Measurements from ENCODE around the gene SYNGR3. TPM values are rescaled to one million over a fixed set of nuclear protein-coding genes. Genes with fewer than 3 reads are reported as not detected.

Gene SYNGR3
- total and polyA plus RNA-seq, 2 donors (not counting 1 experiment from before 2014, with no cell fraction given), result 1.8 TPM

DNA sequence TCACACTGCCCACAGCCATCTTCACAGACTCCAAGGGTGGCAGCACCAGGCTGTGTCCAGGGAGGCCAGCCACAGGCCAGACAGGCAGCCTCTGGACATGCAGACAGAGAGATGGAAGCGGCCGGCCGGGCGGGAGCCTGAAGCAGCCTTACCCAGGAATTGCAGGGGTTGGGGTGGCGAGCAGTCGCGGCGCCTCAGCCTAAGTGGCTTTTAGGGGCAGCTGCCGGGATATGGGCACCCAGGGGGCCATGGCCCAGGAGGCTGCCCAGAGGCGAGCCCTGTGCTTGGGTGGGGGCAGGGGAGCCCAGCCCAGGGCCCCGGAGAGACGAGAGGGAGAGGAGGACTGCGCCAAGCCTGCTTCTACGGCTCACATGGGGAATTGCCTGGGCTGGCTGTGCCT, 35.5 kb downstream of the SYNGR3 start:
- no peak overlapping the region for H3K4me3 ChIP-seq (replicated peaks in 1 of 4; ENCODE audit: control extremely low read depth in 1 of 4, insufficient read depth in 1 of 4, low read depth in 3 of 4, low read length in 4 of 4)
- no peak overlapping the region for H3K9ac ChIP-seq (ENCODE audit: insufficient read depth, low read length)
- H3K27me3 ChIP-seq (ENCODE audit: control insufficient read depth, insufficient read depth, low read length), result peaks cover 4% of the 10 kb centered on the region
- H2AFZ ChIP-seq (ENCODE audit: low read length), result no peak overlapping the region
- H3K79me2 ChIP-seq (ENCODE audit: control insufficient read depth, insufficient read depth, low read length), result peaks cover 4% of the 10 kb centered on the region
- H3K4me2 ChIP-seq (ENCODE audit: extremely low read depth, insufficient read depth, low read length), result no peak overlapping the region
- peaks cover 2% of the 10 kb centered on the region for H3K36me3 ChIP-seq (ENCODE audit: control insufficient read depth, insufficient read depth, low read length)
- TF ChIP-seq, protein P1, sequence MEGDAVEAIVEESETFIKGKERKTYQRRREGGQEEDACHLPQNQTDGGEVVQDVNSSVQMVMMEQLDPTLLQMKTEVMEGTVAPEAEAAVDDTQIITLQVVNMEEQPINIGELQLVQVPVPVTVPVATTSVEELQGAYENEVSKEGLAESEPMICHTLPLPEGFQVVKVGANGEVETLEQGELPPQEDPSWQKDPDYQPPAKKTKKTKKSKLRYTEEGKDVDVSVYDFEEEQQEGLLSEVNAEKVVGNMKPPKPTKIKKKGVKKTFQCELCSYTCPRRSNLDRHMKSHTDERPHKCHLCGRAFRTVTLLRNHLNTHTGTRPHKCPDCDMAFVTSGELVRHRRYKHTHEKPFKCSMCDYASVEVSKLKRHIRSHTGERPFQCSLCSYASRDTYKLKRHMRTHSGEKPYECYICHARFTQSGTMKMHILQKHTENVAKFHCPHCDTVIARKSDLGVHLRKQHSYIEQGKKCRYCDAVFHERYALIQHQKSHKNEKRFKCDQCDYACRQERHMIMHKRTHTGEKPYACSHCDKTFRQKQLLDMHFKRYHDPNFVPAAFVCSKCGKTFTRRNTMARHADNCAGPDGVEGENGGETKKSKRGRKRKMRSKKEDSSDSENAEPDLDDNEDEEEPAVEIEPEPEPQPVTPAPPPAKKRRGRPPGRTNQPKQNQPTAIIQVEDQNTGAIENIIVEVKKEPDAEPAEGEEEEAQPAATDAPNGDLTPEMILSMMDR (conservative IDR thresholded peaks at IDR 0.05 in 1 of 2, IDR thresholded peaks at IDR 0.05 in 1 of 2; ENCODE audit: low read depth in 1 of 2, low read length in 2 of 2), result no peak
- no peak for TF ChIP-seq EZH2 (IDR thresholded peaks at IDR 0.05; ENCODE audit: low read length, missing control alignments)
- no peak for DNase-seq (ENCODE audit: low read depth in 2 of 2)
- H3K27ac ChIP-seq (ENCODE audit: insufficient read depth, low read length), result no peak overlapping the region
- no peaks in the 10 kb centered on the region for H3K9me3 ChIP-seq (ENCODE audit: control insufficient read depth, insufficient read depth, low read depth, low read length)
- peaks cover 23% of the 10 kb centered on the region for H3K4me1 ChIP-seq (ENCODE audit: control insufficient read depth, extremely low read depth, insufficient read depth, low read length)
- no peaks in the 10 kb centered on the region for H4K20me1 ChIP-seq (ENCODE audit: control insufficient read depth, extremely low read depth, insufficient read depth, low read length)

DNA sequence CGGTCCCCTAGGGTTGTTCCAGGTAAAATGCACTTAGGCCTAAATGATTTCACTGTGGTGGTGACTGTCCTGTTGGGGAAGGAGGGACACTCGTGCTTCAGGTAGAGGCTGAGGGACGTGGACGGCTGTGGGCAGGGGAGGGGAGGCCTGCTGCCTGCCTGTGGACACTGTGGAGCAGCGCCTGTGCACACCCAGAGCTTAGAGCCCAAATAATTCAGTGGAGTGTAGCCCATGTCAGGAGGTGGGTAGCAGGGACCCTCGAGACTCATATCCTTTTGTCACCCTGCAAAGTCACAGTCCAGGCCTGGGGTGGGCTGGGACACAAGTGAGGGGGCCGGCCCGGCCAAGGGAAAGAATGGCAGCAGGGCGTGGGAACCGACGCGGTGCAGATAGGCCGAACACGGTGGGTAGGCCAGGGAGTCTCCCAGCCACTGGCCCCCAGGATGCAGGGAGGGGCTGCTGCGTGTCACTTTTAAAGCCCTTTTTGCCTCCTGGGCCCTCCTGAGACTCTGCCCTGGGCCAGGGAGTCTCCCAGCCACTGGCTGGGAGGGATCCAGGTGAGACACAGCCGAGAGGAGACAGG, 36.2 kb downstream of the SYNGR3 start:
- Histone ChIP-seq H3K4me1 (ENCODE audit: control insufficient read depth, extremely low read depth, insufficient read depth, low read length) (peaks cover 23% of the 10 kb centered on the region), H3K4me2 (ENCODE audit: extremely low read depth, insufficient read depth, low read length) (no peak overlapping the region), H3K9ac (ENCODE audit: insufficient read depth, low read length) (no peak overlapping the region), H3K79me2 (ENCODE audit: control insufficient read depth, insufficient read depth, low read length) (peaks cover 4% of the 10 kb centered on the region), H3K9me3 (ENCODE audit: control insufficient read depth, insufficient read depth, low read depth, low read length) (no peaks in the 10 kb centered on the region), H3K27me3 (ENCODE audit: control insufficient read depth, insufficient read depth, low read length) (no peaks in the 10 kb centered on the region), H4K20me1 (ENCODE audit: control insufficient read depth, extremely low read depth, insufficient read depth, low read length) (no peaks in the 10 kb centered on the region), H2AFZ (ENCODE audit: low read length) (no peak overlapping the region), H3K4me3 (replicated peaks in 1 of 4; ENCODE audit: control extremely low read depth in 1 of 4, insufficient read depth in 1 of 4, low read depth in 3 of 4, low read length in 4 of 4) (peak overlapping the region in 2 of 4 experiments; percentile 14 to 49), H3K27ac (ENCODE audit: insufficient read depth, low read length) (no peak overlapping the region), H3K36me3 (ENCODE audit: control insufficient read depth, insufficient read depth, low read length) (peaks cover 2% of the 10 kb centered on the region)
- DNase-seq (ENCODE audit: low read depth in 2 of 2), result no peak
- TF ChIP-seq EZH2 (IDR thresholded peaks at IDR 0.05; ENCODE audit: low read length, missing control alignments), result no peak
- TF ChIP-seq, protein P1 (conservative IDR thresholded peaks at IDR 0.05 in 1 of 2, IDR thresholded peaks at IDR 0.05 in 1 of 2; ENCODE audit: low read depth in 1 of 2, low read length in 2 of 2), result no peak

- peak within 1 kb of the TSS; percentile 7 for H2AFZ ChIP-seq (ENCODE audit: low read length)
- H3K4me3 ChIP-seq (replicated peaks in 1 of 4; ENCODE audit: control extremely low read depth in 1 of 4, insufficient read depth in 1 of 4, low read depth in 3 of 4, low read length in 4 of 4), result peak within 1 kb of the TSS; percentile 56 to 82 (median 67)
- H3K4me1 ChIP-seq (ENCODE audit: control insufficient read depth, extremely low read depth, insufficient read depth, low read length), result peaks cover 23% of the 10 kb centered on the region
- no peaks in the 10 kb centered on the region for H3K27me3 ChIP-seq (ENCODE audit: control insufficient read depth, insufficient read depth, low read length)
- peaks cover 2% of the 10 kb centered on the region for H3K36me3 ChIP-seq (ENCODE audit: control insufficient read depth, insufficient read depth, low read length)
- peak within 1 kb of the TSS; percentile 53 for H3K9ac ChIP-seq (ENCODE audit: insufficient read depth, low read length)
- no peaks in the 10 kb centered on the region for H4K20me1 ChIP-seq (ENCODE audit: control insufficient read depth, extremely low read depth, insufficient read depth, low read length)
- H3K27ac ChIP-seq (ENCODE audit: insufficient read depth, low read length), result no peak within 1 kb of the TSS
- no peak for DNase-seq (ENCODE audit: low read depth in 2 of 2)
- H3K9me3 ChIP-seq (ENCODE audit: control insufficient read depth, insufficient read depth, low read depth, low read length), result no peaks in the 10 kb centered on the region
- H3K79me2 ChIP-seq (ENCODE audit: control insufficient read depth, insufficient read depth, low read length), result peaks cover 4% of the 10 kb centered on the region
- TF ChIP-seq, protein P1 (conservative IDR thresholded peaks at IDR 0.05 in 1 of 2, IDR thresholded peaks at IDR 0.05 in 1 of 2; ENCODE audit: low read depth in 1 of 2, low read length in 2 of 2), result no peak
- no peak for TF ChIP-seq EZH2 (IDR thresholded peaks at IDR 0.05; ENCODE audit: low read length, missing control alignments)
- H3K4me2 ChIP-seq (ENCODE audit: extremely low read depth, insufficient read depth, low read length), result peak within 1 kb of the TSS; percentile 99
These were observed 36.8 kb downstream of the SYNGR3 start, which contains the start of gene NHERF2 for GRCh38 chr16:2026461-2027023. Gene NHERF2 (plus strand): TSS chr16:2026902. CDS start chr16:2027006, 104 bp downstream.

Measured in fibroblast of lung (primary cell).